NCI-H226 (cell line): ENCODE results near the gene CD2.

Source experiments
- DNase-seq: peaks from one replicate; pipeline ENCODE4 v3.0.0-alpha.2; 2015

The CD2 gene, protein sequence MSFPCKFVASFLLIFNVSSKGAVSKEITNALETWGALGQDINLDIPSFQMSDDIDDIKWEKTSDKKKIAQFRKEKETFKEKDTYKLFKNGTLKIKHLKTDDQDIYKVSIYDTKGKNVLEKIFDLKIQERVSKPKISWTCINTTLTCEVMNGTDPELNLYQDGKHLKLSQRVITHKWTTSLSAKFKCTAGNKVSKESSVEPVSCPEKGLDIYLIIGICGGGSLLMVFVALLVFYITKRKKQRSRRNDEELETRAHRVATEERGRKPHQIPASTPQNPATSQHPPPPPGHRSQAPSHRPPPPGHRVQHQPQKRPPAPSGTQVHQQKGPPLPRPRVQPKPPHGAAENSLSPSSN

DNA sequence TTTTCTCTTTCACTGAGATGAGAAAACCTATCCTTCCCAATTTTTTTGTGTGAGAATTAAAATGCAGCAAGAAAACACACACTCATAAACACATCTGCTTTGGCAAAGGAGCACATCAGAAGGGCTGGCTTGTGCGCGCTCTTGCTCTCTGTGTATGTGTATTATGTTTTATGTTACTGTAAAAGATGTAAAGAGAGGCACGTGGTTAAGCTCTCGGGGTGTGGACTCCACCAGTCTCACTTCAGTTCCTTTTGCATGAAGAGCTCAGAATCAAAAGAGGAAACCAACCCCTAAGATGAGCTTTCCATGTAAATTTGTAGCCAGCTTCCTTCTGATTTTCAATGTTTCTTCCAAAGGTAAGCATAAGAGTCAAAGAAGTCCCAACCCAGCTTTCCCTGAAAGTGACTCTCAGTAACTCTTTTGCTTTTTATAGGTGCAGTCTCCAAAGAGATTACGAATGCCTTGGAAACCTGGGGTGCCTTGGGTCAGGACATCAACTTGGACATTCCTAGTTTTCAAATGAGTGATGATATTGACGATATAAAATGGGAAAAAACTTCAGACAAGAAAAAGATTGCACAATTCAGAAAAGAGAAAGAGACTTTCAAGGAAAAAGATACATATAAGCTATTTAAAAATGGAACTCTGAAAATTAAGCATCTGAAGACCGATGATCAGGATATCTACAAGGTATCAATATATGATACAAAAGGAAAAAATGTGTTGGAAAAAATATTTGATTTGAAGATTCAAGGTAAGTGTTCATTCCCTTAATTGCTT lies at the start of gene CD2:
TSS of gene CD2 (plus strand) at position 233 of the 780 bp plus-strand sequence. CDS start at position 296, 63 bp downstream.
- no peak for DNase-seq

DNA sequence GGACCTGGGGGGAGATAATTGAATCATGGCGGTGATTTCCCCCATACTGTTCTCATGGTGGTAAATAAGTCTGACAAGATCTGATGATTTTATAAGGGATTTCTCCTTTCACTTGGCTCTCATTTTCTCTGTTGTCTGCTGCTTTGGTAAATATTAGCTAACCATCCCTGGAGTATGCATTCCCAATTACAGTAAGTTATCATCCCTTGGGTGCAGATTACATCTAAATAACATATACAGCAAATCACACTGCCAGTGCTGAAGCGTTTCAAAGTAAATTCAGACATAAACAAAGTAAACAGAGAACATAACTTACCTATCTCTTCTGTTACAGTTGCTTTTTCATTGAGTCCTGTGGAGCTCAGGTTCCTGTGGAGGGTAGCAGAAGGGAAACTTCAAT lies 48.1 kb upstream of the CD2 start:
- no peak for DNase-seq

DNA sequence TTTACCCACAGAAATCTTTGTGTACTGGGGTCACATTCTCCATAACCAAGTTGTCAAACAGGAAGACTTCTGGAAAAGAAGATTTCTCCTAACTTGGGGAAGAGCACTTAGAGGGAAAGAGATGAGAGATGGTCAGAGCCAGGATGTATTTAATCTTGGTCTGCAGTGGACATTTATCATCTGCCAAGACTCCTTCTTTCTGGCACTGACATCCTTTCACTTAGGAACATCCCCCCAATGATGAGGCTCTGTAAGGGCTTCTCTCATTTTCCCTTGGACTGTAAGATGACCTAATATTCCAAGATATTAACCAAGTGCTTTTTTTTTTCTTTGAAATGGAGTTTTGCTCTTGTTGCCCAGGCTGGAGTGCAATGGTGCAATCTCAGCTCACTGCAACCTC lies 47.4 kb upstream of the CD2 start:
- no peak for DNase-seq

DNA sequence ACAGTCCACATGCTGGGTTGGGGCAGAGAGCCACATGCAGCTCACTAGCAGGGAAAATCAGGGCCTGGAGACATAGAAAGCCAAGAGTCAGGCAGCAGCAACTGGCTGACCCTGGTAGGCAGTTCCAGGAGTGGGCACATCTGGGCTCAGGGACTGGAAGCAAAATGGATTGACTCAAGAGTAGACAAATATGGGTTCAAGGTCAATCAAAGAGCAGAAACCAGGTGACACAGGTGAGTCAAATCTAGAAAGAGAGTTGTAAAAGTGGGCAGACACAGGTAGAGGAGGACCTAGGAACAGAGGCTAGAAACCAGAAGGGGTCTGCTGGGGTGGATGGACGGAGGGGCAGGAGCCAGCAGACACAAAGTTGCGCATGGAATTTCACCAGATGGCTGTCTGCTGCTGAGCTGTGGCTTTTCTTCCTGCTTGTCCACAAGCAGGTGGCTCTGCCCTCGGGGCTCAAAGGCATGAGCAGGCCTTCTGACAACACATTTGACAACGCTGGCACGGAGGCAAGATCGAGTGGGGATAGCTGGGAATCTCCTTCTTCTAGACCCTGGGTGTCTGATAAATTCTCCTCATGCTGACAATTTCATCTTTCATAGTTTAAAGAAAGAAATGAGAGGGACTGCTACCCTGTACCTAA lies 45.9 kb upstream of the CD2 start:
- no peak for DNase-seq

DNA sequence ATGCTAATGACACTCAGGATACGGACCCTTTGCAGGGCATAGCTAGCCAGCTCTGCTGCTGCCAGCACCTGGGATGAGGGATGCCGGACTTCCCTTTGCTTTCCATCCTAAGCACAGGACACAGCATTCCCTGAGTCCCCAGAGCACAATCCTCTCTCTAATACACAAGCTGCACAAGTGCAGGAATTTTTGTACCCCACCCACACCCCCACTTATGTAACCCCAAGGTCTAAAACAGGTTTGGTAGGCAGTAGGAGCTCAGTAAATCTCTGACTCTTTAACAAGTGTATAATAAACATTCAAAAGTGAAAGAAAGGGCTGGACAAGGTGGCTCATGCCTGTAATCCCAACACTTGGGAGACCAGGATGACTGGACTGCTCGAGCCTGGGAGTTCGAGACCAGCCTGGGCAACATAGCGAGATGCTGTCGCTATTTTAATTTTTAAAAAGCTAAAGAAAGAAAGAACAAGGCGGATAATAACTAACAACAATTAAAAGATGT lies 44.5 kb upstream of the CD2 start:
- no peak for DNase-seq

DNA sequence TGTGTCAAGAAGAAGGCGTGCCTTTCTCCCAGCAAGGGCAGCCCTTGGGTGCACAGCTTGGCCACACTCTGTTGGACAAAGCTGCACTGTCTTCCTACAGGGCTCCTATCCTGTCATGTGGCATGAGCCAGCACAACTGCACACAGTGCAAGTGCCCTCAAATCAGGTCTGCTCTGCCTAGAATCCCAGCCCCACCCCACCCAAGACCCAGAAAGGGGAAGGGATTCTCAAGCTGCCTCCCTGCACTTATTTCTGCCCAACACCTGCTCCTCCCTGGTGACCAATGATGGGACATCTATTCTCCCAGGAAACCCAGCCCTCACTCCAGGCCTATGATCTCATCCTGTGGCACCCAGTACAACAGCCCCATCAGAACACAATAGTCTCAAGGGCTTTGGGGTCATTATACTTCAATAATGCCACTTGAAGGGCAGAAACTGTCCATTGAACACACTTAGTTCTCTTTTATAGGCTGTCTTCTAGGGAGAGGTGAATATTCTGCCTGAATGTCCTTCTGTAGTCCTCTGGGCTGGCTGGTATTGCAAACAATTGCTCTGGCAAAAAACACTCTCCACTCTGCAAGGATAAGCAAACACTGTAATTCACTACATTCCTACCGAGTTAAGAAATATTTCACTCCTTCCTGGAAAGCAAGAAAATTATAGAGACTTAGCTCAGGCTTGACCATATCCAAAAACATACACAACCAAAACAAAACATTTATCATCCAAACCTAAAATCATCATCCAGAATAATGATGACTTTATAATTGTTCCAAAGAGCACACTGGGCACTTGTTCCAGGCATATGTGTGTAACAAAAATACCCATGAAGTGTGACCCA lies 43.6 kb upstream of the CD2 start:
- no peak for DNase-seq

DNA sequence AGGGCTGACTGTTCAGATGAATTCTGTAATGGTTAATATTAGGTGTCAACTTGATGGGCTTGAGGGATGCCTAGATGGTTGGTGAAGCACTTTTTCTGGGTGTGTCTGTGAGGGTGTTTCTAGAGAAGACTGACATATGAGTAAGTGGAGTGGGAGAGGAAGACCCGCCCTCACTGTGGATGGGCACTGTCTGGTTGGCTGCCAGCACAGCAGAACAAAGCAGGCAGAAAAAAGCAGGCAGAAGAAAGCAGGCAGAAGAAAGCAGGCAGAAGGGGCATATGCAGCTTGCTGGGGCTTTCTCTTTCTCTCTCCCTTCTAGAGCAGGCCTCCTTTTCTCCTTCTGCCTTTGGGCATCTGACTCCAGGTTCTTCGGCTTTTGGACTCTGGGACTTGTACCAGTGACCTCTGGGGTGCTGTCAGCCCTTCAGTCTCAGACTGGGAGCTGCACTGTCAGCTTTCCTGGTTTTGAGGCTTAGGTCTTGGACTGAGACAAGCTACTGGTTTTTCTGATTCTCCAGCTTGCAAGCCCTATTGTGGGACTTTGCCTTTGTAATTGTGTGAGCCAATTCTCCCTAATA lies 42.9 kb upstream of the CD2 start:
- DNase-seq, result no peak

DNA sequence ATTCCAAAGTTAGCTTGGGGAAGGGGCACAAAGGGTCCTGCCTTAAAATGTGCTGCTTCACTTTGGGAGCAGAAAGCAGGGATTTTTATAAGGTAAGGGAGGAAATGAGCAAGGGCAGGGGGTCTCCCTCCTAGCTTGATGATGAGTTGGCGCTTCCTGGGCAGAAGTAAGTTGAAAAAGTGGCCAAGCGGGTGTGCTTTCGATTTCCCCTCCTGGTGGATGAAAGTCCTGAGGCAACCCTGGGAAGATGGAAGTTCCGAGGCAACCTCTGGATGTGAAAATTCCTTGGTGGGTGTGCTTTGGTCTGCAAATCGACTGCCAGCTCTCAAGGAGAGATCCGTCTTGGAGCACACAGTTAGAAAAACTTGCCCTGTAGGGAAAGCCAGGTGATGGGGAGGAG lies 41.7 kb upstream of the CD2 start:
- DNase-seq, result no peak

DNA sequence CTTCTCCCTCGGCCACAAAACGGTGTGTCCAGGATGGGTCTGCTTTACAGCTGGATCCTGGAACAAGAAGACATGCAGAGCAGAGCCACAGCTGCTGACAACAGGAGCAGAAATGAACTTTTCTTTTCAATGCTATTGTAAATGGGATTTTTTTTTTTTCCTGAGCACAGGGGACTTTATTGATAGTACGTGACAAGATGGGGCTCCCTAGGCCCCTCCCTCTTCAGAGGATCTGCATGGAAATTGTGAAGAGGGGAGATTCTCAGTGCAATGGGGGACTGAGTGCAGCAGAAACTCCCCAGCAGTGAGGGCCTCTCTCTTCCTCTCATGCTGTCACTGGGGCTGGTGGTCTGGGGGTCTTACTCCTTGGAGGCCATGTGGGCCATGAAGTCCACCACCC lies 40.8 kb upstream of the CD2 start:
- no peak for DNase-seq

DNA sequence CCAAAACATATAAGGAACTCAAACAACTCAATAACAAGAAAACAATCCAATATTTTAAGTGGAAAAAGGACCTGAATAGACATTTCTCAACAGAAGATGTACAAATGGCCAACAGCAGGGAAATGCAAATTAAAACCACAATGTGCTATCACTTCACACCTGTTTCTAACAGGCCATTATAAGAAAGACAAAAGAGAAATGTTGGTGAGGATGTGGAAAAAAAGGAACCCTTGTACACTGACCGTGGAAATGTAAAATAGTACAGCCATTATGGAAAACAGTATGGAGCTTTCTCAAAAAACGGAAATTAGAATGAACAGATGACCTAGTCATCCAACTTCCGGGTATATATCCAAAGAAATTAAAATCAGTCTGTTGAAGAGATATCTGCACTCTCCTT lies 37.8 kb upstream of the CD2 start:
- no peak for DNase-seq

DNA sequence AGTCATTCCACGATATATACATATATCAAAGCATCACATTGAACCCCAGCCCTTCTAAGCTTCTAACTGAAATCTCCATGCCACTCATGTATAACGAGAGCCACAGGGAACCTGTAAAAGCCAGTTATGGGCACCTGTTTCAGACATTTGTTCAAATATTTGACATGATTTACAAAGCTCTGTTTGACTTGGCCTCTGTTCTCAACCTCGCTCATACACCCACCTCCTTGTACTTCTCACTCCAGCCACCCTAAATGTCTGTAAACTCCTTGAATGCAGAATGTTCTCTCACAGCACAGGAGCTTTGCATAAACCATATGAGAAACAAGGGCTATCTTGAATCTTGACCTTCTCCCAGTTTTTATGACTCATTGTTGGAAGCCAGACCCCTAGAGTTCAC lies 36.9 kb upstream of the CD2 start:
- DNase-seq, result no peak

GRCh38 chr1:116720364-116721038 lies 33.7 kb upstream of the CD2 start:
- no peak for DNase-seq

- no peak for DNase-seq
These were observed 33.2 kb upstream of the CD2 start for GRCh38 chr1:116721039-116721405.

DNA sequence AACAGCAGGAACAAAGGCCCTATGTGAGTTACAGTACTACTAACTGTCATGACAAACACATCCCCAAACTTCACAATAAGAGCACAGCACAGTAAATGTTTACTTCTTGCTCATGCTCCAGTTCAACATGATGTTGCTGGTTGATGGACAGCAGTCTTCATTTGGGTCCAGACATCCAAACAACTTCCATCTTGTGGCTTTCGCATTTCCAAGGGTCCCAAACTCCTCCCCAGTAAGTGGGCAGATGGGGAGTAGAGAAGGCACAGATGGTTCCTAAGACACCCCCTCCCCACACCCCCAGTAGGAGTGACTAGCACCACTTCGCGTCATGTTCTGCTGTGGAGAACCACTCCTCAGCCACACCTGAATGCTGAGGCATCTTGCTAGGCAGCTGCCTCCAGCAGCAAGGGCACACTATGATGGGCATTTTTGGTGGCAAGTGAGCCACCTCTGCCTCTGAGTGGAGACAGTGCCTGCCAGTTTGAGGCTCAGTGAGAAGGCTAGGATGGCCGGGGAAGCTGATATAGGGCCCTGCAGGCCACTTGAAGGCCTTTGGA lies 32.7 kb upstream of the CD2 start:
- DNase-seq, result no peak

- DNase-seq, result no peak
These were observed 32.0 kb upstream of the CD2 start for GRCh38 chr1:116722016-116722838.

DNA sequence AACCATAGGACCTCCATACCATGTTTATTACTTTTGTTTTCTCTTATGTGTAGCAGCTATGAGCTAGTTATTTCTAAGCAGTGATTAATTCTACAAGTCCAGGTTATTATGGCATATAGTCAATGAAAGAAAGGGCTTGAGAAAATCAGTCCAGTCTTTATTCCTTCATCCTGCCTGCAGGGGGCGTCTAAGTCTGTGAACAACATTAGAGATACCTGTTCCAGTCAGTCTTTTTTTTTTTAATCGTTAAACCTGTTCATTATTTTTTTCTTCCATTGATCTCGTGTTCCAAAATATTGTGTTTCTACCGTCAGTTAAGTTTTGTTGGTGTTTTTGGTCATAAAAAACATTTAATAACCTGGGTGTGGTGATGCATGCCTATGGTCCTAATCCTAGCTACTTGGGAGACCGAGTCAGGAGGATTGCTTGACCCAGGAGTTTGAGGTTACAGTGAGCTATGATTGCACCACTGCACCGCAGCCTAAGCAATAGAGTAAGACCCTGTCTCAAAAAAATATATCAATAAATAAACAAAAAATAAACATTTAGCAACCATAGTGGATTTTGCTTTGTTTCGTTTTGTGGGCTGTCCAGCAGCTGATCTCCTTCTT lies 29.4 kb upstream of the CD2 start:
- peak; percentile 40 for DNase-seq

- no peak for DNase-seq
These were observed 28.4 kb upstream of the CD2 start for GRCh38 chr1:116725798-116726197.

DNA sequence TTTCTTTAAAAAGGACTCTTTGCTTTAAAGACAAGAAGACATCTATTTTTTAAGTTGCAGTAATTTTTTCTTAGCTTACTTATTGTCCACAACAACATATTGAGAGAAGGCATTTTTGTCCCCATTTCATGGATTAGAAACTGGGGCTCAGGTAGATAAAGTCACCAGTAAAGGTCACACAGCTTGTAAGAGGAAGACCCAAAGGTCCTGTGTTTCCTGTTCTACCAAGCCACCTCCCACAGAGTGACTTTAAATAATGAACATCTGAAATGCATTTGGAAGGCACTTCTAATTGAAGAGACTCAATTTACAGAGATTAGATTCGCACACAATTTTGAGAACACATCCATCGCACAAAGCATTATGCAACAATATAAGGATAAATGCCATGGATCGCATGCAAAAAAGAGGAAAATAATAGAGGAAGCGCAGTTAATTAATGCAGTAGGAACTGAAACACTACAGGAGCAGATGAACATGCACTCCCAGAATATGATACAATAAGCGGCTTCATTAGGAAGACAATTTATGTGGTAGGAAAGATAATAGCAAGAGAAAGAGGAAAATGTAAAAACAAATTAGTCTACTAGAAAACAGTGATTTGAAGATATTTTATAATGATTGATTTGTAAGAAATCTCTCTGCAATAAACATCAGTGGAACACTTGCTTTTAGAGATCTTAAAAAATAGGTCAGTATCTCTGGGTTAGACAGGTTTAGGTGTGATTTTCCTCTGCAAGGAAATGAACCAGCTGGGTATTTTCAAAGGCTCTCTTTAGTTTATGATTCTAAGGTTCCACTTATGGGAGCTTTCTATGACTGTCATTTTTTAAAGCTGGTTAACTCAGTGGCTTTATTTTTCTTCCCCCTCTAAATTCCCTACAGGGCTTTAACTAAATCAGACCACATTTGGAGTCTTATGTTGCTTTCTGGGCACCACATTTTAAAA lies 27.1 kb upstream of the CD2 start:
- DNase-seq, result no peak

DNA sequence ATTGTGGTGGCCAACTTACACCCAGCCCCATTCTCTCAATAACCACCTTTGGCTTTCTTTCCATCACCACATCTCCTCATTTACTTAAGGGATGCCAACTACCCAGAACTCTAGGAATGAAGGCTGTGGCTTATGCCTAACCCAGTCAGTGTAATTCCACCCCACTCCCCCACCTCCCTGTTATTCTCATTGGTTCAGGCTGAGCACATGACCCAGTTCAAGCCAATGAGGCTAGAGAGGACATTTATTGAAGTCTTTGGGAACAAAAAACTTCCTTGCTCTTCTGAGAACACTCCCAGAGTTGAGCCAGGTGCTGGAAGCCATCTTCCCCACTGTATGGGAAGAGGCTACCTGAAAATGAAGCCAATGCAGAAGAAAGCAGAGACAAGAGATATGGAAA lies 22.8 kb upstream of the CD2 start:
- DNase-seq, result no peak
